Osteocyte (in vitro differentiated cells): ENCODE measurements around the gene FEM1C. TPM values are rescaled to one million over a fixed set of nuclear protein-coding genes. Genes with fewer than 3 reads are reported as not detected.

Source experiments
- DNase-seq: peaks from one replicate; pipeline ENCODE4 v3.0.0; 2021; ENCODE audit warnings: mixed read lengths; ENCODE audit not compliant: unreplicated experiment; ENCODE audit errors: extremely low spot score
- H3K27ac Mint-ChIP-seq: one replicate; pipeline ENCODE4 v1.8.0; 2021; ENCODE audit warnings: mild to moderate bottlenecking, mixed read lengths; ENCODE audit not compliant: unreplicated experiment
- H3K27me3 Mint-ChIP-seq: one replicate; pipeline ENCODE4 v1.8.0; 2021; ENCODE audit warnings: mixed read lengths; ENCODE audit not compliant: unreplicated experiment
- H3K36me3 Mint-ChIP-seq: one replicate; pipeline ENCODE4 v1.8.0; 2021; ENCODE audit warnings: mixed read lengths; ENCODE audit not compliant: unreplicated experiment
- H3K4me1 Mint-ChIP-seq: one replicate; pipeline ENCODE4 v1.8.0; 2021; ENCODE audit warnings: mixed read lengths; ENCODE audit not compliant: unreplicated experiment
- H3K4me3 Mint-ChIP-seq: one replicate; pipeline ENCODE4 v1.8.0; 2021; ENCODE audit warnings: mild to moderate bottlenecking, moderate library complexity, mixed read lengths; ENCODE audit not compliant: unreplicated experiment
- H3K9me3 Mint-ChIP-seq: one replicate; pipeline ENCODE4 v1.8.0; 2021; ENCODE audit warnings: mixed read lengths; ENCODE audit not compliant: unreplicated experiment
- CTCF ChIP-seq: fragments of 200-600 bp; sonication (generic); IDR thresholded peaks from 2 replicates; pipeline ENCODE4 v1.5.0; 2021; ENCODE audit warnings: antibody characterized with exemption, mild to moderate bottlenecking, moderate library complexity
- total RNA-seq: library from RNA; stranded (reverse); gene quantifications from 2 replicates; pipeline ENCODE4 v1.2.1, GENCODE V29; 2021

The FEM1C gene
- total RNA-seq, 1 donor from 2014 or later = 12.8 TPM

GRCh38 chr5:115553082-115553481, 8.5 kb upstream of the FEM1C start:
- H3K27me3 Mint-ChIP-seq = no peaks in the 10 kb centered on the region
- no peak for TF ChIP-seq CTCF
- H3K9me3 Mint-ChIP-seq = no peaks in the 10 kb centered on the region
- H3K27ac Mint-ChIP-seq = no peak overlapping the region
- no peak for DNase-seq
- no peak overlapping the region for H3K4me3 Mint-ChIP-seq
- H3K4me1 Mint-ChIP-seq = peaks cover 14% of the 10 kb centered on the region
- no peaks in the 10 kb centered on the region for H3K36me3 Mint-ChIP-seq

- Mint-ChIP-seq H3K27ac (no peak overlapping the region), H3K36me3 (no peaks in the 10 kb centered on the region), H3K9me3 (no peaks in the 10 kb centered on the region), H3K27me3 (no peaks in the 10 kb centered on the region), H3K4me3 (no peak overlapping the region), H3K4me1 (peaks cover 6% of the 10 kb centered on the region)
- no peak for TF ChIP-seq CTCF
- DNase-seq = no peak
Measured at GRCh38 chr5:115551415-115551814, 6.8 kb upstream of the FEM1C start.

- DNase-seq = no peak
Measured at GRCh38 chr5:115549154-115549553, 4.6 kb upstream of the FEM1C start.

GRCh38 chr5:115548683-115549082, 4.1 kb upstream of the FEM1C start:
- no peaks in the 10 kb centered on the region for H3K27me3 Mint-ChIP-seq

More at GRCh38 chr5:115549154-115549553, 4.6 kb upstream of the FEM1C start:
- H3K27ac Mint-ChIP-seq = no peak overlapping the region
- H3K36me3 Mint-ChIP-seq = no peaks in the 10 kb centered on the region
- H3K27me3 Mint-ChIP-seq = no peaks in the 10 kb centered on the region
- peaks cover 8% of the 10 kb centered on the region for H3K4me1 Mint-ChIP-seq
- H3K4me3 Mint-ChIP-seq = no peak overlapping the region
- peak; percentile 50 for TF ChIP-seq CTCF
- H3K9me3 Mint-ChIP-seq = no peaks in the 10 kb centered on the region

GRCh38 chr5:115545351-115545882, 842 bp upstream of the FEM1C start:
- no peak for DNase-seq
- peaks cover 6% of the 10 kb centered on the region for H3K36me3 Mint-ChIP-seq

More at GRCh38 chr5:115548683-115549082, 4.1 kb upstream of the FEM1C start:
- no peak for TF ChIP-seq CTCF
- H3K4me1 Mint-ChIP-seq = peaks cover 8% of the 10 kb centered on the region
- no peaks in the 10 kb centered on the region for H3K36me3 Mint-ChIP-seq
- H3K27ac Mint-ChIP-seq = no peak overlapping the region
- no peak overlapping the region for H3K4me3 Mint-ChIP-seq
- DNase-seq = no peak
- no peaks in the 10 kb centered on the region for H3K9me3 Mint-ChIP-seq

More at GRCh38 chr5:115545351-115545882, 842 bp upstream of the FEM1C start:
- Mint-ChIP-seq H3K27me3 (no peaks in the 10 kb centered on the region), H3K27ac (peak overlapping the region; percentile 94), H3K4me1 (peaks cover 30% of the 10 kb centered on the region), H3K9me3 (no peaks in the 10 kb centered on the region), H3K4me3 (peak overlapping the region; percentile 79)
- no peak for TF ChIP-seq CTCF
